SW 1271 (cell line): ENCODE data around the gene CLDN24.
A peak's percentile ranks its signal among the peaks of the same experiment; 100 is the strongest.
"Not testable (repeated sequence)": the region's sequence is repeated elsewhere in the genome, so short reads cannot be mapped to it uniquely, and the experiment has no call there.

Experiments
- DNase-seq, 2 experiments: peaks; one replicate each; lab custom pipeline; 2025; lab: John Stamatoyannopoulos, UW

Gene CLDN24

GRCh38 chr4:183347146-183347545 lies 24.9 kb upstream of the CLDN24 start:
- no peak for DNase-seq

GRCh38 chr4:183345261-183345660 lies 23.0 kb upstream of the CLDN24 start:
- no peak for DNase-seq

- no peak for DNase-seq
Measured at GRCh38 chr4:183344523-183345255, 22.5 kb upstream of the CLDN24 start.

- DNase-seq = no peak
Measured at GRCh38 chr4:183343730-183344129, 21.5 kb upstream of the CLDN24 start.

GRCh38 chr4:183342541-183343533 lies 20.6 kb upstream of the CLDN24 start:
- DNase-seq = no peak

- no peak for DNase-seq
Measured at GRCh38 chr4:183337833-183338232, 15.6 kb upstream of the CLDN24 start.

- no peak for DNase-seq
Measured at GRCh38 chr4:183337349-183337748, 15.1 kb upstream of the CLDN24 start.

GRCh38 chr4:183335369-183335940 lies 13.2 kb upstream of the CLDN24 start:
- DNase-seq = peak; percentile 54 to 84

- DNase-seq = no peak
Measured at GRCh38 chr4:183333983-183334382, 11.8 kb upstream of the CLDN24 start.

- DNase-seq = no peak
Measured at GRCh38 chr4:183333202-183333601, 11.0 kb upstream of the CLDN24 start.

- no peak for DNase-seq
Measured at GRCh38 chr4:183332447-183332846, 10.2 kb upstream of the CLDN24 start.

- DNase-seq = no peak
Measured at GRCh38 chr4:183330841-183331240, 8.6 kb upstream of the CLDN24 start.

GRCh38 chr4:183329954-183330742 lies 7.9 kb upstream of the CLDN24 start:
- no peak for DNase-seq

GRCh38 chr4:183329244-183329643 lies 7.0 kb upstream of the CLDN24 start:
- no peak for DNase-seq

GRCh38 chr4:183328832-183329231 lies 6.6 kb upstream of the CLDN24 start:
- no peak for DNase-seq

- no peak for DNase-seq
Measured at GRCh38 chr4:183327827-183328226, 5.6 kb upstream of the CLDN24 start.

- no peak for DNase-seq
Measured at GRCh38 chr4:183326853-183327252, 4.6 kb upstream of the CLDN24 start.

- DNase-seq = not testable (repeated sequence)
Measured at GRCh38 chr4:183326387-183326786, 4.2 kb upstream of the CLDN24 start.

- no peak for DNase-seq
Measured at GRCh38 chr4:183324619-183325018, 2.4 kb upstream of the CLDN24 start.

- DNase-seq = not testable (repeated sequence)
Measured at GRCh38 chr4:183324056-183324455, 1.8 kb upstream of the CLDN24 start.

- DNase-seq = no peak
Measured at GRCh38 chr4:183323295-183323694, 1.1 kb upstream of the CLDN24 start.

- no peak for DNase-seq
Measured at GRCh38 chr4:183321516-183321915, 710 bp downstream of the CLDN24 start.
